Smooth muscle cell (in vitro differentiated cells): ENCODE data around the gene SLC12A8. TPM values are rescaled to one million over a fixed set of nuclear protein-coding genes. Genes with fewer than 3 reads are reported as not detected.

Experiments used
- DNase-seq: peaks from one replicate; lab custom pipeline; 2025; ENCODE audit not compliant: unreplicated experiment; lab: John Stamatoyannopoulos, UW
- H2AFZ ChIP-seq: fragments of 200-600 bp; sonication (generic); 2 replicates; pipeline ENCODE4 v1.6.0; 2016; ENCODE audit warnings: antibody characterized with exemption, low read depth, mild to moderate bottlenecking
- H3F3A ChIP-seq: fragments of 200-600 bp; sonication (generic); 2 replicates; pipeline ENCODE4 v1.6.0; 2017; ENCODE audit warnings: antibody characterized with exemption, low read depth
- H3K27ac ChIP-seq: fragments of 200-600 bp; sonication (generic); 2 replicates; pipeline ENCODE4 v1.5.1; 2016; ENCODE audit warnings: low read depth, mild to moderate bottlenecking
- H3K27me3 ChIP-seq: fragments of 200-600 bp; sonication (generic); 2 replicates; pipeline ENCODE4 v1.6.1; 2016; ENCODE audit warnings: low read depth, mild to moderate bottlenecking
- H3K36me3 ChIP-seq: fragments of 200-600 bp; sonication (generic); 2 replicates; pipeline ENCODE4 v1.5.1; 2016; ENCODE audit warnings: low read depth
- H3K4me1 ChIP-seq: fragments of 200-600 bp; sonication (generic); 2 replicates; pipeline ENCODE4 v1.5.1; 2016; ENCODE audit warnings: low read depth
- H3K4me2 ChIP-seq: fragments of 200-600 bp; sonication (generic); 2 replicates; pipeline ENCODE4 v1.6.0; 2016; ENCODE audit warnings: mild to moderate bottlenecking
- H3K4me3 ChIP-seq: fragments of 200-600 bp; sonication (generic); 2 replicates; pipeline ENCODE4 v1.5.1; 2016; ENCODE audit warnings: mild to moderate bottlenecking
- H3K79me2 ChIP-seq: fragments of 200-600 bp; sonication (generic); 2 replicates; pipeline ENCODE4 v1.6.0; 2016; ENCODE audit warnings: low read depth, mild to moderate bottlenecking
- H3K9ac ChIP-seq: fragments of 200-600 bp; sonication (generic); 2 replicates; pipeline ENCODE4 v1.6.0; 2016; ENCODE audit warnings: low read depth
- H3K9me3 ChIP-seq: fragments of 200-600 bp; sonication (generic); replicated peaks from 2 replicates; pipeline ENCODE4 v1.5.1; 2016; ENCODE audit warnings: low read depth
- H4K20me1 ChIP-seq: fragments of 200-600 bp; sonication (generic); 2 replicates; pipeline ENCODE4 v1.6.0; 2016; ENCODE audit warnings: low read depth
- CTCF ChIP-seq: fragments of 200-600 bp; sonication (generic); IDR thresholded peaks from 2 replicates; pipeline ENCODE4 v1.5.1; 2017; ENCODE audit warnings: borderline replicate concordance, mild to moderate bottlenecking, antibody characterized with exemption; ENCODE audit not compliant: insufficient read depth, poor library complexity, severe bottlenecking
- WGBS: methylation state at CpG from one replicate; pipeline ENCODE4 v1.1.7; 2016; ENCODE audit warnings: low lambda C conversion rate; 5-methylcytosine and 5-hydroxymethylcytosine counted together
- polyA plus RNA-seq: library from polyadenylated mRNA; unstranded; fragments of >200 nt; fragmentation: Nextera tagmentation; extraction: Ambion mirVana; gene quantifications from 2 replicates; pipeline ENCODE4 v1.2.1, GENCODE V29; 2016
- total RNA-seq: library from RNA; depleted of rRNA; stranded (reverse); fragments of >200 nt; gene quantifications from 2 replicates; pipeline ENCODE4 v1.2.3, GENCODE V29; 2014

The SLC12A8 gene
- total and polyA plus RNA-seq, 2 experiments from 2014 or later = 28.5 to 54.3 TPM

GRCh38 chr3:125051205-125051604 is 161.3 kb downstream of the SLC12A8 start:
- Histone ChIP-seq H3K4me3 (no peak overlapping the region), H3K27ac (peak overlapping the region; percentile 82), H4K20me1 (peaks cover 88% of the 10 kb centered on the region), H3K27me3 (no peaks in the 10 kb centered on the region), H3K9ac (no peak overlapping the region), H3K4me1 (peaks cover 51% of the 10 kb centered on the region), H3F3A (peaks cover 56% of the 10 kb centered on the region), H3K4me2 (peak overlapping the region; percentile 92), H3K9me3 (no peaks in the 10 kb centered on the region), H3K79me2 (peaks cover 75% of the 10 kb centered on the region), H2AFZ (no peak overlapping the region), H3K36me3 (no peaks in the 10 kb centered on the region)
- TF ChIP-seq CTCF = no peak
- WGBS = 77% methylated on average over 7 of the region's 7 CpGs
- DNase-seq = no peak

GRCh38 chr3:125050488-125051090 is 162.0 kb downstream of the SLC12A8 start:
- H3K4me2 ChIP-seq = peak overlapping the region; percentile 92
- H3F3A ChIP-seq = peaks cover 58% of the 10 kb centered on the region
- TF ChIP-seq CTCF = no peak
- H3K9ac ChIP-seq = no peak overlapping the region
- peaks cover 93% of the 10 kb centered on the region for H4K20me1 ChIP-seq
- H3K4me3 ChIP-seq = no peak overlapping the region
- H2AFZ ChIP-seq = no peak overlapping the region
- H3K79me2 ChIP-seq = peaks cover 79% of the 10 kb centered on the region
- no peaks in the 10 kb centered on the region for H3K27me3 ChIP-seq
- DNase-seq = no peak
- H3K36me3 ChIP-seq = no peaks in the 10 kb centered on the region
- H3K9me3 ChIP-seq = no peaks in the 10 kb centered on the region
- H3K27ac ChIP-seq = peak overlapping the region; percentile 82
- peaks cover 52% of the 10 kb centered on the region for H3K4me1 ChIP-seq
- 52% methylated on average over 6 of the region's 6 CpGs for WGBS

- WGBS = 98% methylated on average over 3 of the region's 3 CpGs
- H3K4me1 ChIP-seq = peaks cover 56% of the 10 kb centered on the region
- no peak for DNase-seq
- no peak overlapping the region for H3K4me3 ChIP-seq
- no peaks in the 10 kb centered on the region for H3K9me3 ChIP-seq
- no peak for TF ChIP-seq CTCF
- H3K4me2 ChIP-seq = no peak overlapping the region
- peaks cover 96% of the 10 kb centered on the region for H4K20me1 ChIP-seq
- peaks cover 81% of the 10 kb centered on the region for H3K79me2 ChIP-seq
- H3K27ac ChIP-seq = no peak overlapping the region
- H3K27me3 ChIP-seq = no peaks in the 10 kb centered on the region
- H3K36me3 ChIP-seq = no peaks in the 10 kb centered on the region
- H3K9ac ChIP-seq = no peak overlapping the region
- H2AFZ ChIP-seq = no peak overlapping the region
- peaks cover 42% of the 10 kb centered on the region for H3F3A ChIP-seq
Observed at GRCh38 chr3:125048282-125048681, 164.3 kb downstream of the SLC12A8 start.

- H3K27me3 ChIP-seq = no peaks in the 10 kb centered on the region
- H4K20me1 ChIP-seq = peaks cover 86% of the 10 kb centered on the region
- H3K4me2 ChIP-seq = peak overlapping the region; percentile 20
- no peak overlapping the region for H3K9ac ChIP-seq
- H3K79me2 ChIP-seq = peaks cover 95% of the 10 kb centered on the region
- H3K27ac ChIP-seq = peak overlapping the region; percentile 35
- H3K4me3 ChIP-seq = no peak overlapping the region
- no peak for DNase-seq
- TF ChIP-seq CTCF = peak; percentile 24
- 0% methylated on average over 2 of the region's 2 CpGs for WGBS
- H3K4me1 ChIP-seq = peaks cover 44% of the 10 kb centered on the region
- H3K36me3 ChIP-seq = no peaks in the 10 kb centered on the region
- H3K9me3 ChIP-seq = no peaks in the 10 kb centered on the region
- peaks cover 27% of the 10 kb centered on the region for H3F3A ChIP-seq
- no peak overlapping the region for H2AFZ ChIP-seq
Observed at GRCh38 chr3:125045965-125046364, 166.6 kb downstream of the SLC12A8 start.
